Esophagus mucosa (tissue), 1 donor: ENCODE measurements around the gene DAAM2. TPM values are rescaled to one million over a fixed set of nuclear protein-coding genes. Genes with fewer than 3 reads are reported as not detected.

Source experiments
- ATAC-seq: fragments of 200-7000 bp; cut with Tn5 transposase; one replicate; pipeline ENCODE4 v1.9.1; 2020
- total RNA-seq: library from RNA; stranded (reverse); gene quantifications from one replicate; pipeline ENCODE4 v1.2.4, GENCODE V29; 2023
- donor health status: DM: yes; HTN: yes; CAD: no.

Gene DAAM2
- total RNA-seq: 2.3 TPM

DNA sequence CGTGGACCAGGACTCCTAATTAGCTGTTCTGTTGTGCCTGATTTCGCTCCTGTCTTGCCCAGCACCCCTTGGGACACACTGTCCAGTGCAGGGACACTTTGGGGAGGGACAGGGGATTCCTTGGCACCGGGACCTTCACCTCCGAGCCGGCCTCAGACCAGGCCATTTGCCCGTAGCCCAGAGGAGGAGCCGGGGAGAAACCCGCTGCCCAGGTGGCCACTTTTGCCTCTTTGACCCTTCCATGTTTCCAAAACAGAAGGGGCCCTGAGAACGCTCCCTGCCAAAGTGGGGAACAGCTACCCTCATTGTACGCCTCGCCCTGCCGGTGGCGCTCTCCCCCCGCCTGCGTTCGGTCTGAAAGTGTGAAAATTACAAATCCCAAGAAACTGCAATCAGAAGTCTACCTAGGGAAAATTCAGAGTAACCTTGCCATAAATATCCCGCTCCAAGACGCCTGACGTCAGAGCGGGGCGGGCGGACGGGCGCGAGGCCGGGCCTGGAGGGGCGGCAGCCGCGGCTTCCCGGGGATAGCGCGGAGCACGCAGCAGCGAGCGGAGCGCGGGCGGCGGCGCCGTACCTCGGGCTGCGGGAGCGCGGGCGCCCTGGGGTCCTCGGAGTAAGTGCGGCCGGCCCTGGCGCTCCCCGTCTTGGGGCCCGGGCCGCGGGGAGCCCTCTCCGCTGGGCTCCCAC is at the start of gene DAAM2:
TSS of gene DAAM2 (plus strand) at position 527 of the 690 bp plus-strand sequence. CDS start 63,927 bp downstream, outside the sequence.
- ATAC-seq: peak; percentile 53

- ATAC-seq: no peak
Observed at GRCh38 chr6:39746795-39747194, 45.4 kb upstream of the DAAM2 start.

GRCh38 chr6:39752835-39753724 is 39.1 kb upstream of the DAAM2 start:
- ATAC-seq: no peak

DNA sequence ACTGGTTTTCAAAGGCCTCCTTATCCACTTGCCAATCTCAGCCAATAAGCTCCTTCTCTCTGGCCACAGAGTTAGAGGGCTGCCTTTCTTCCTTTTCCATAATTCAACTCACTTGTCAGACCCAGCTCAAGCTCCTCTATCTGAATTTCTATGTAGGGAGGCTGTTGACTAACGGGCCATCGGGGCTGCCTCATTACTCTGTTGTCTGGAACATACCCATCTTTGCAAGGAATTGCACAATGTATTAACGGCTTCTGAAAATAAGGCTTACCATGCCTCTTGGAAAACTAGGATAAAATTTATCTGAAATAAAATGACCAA is 38.5 kb upstream of the DAAM2 start:
- no peak for ATAC-seq

GRCh38 chr6:39754514-39755115 is 37.6 kb upstream of the DAAM2 start:
- no peak for ATAC-seq

DNA sequence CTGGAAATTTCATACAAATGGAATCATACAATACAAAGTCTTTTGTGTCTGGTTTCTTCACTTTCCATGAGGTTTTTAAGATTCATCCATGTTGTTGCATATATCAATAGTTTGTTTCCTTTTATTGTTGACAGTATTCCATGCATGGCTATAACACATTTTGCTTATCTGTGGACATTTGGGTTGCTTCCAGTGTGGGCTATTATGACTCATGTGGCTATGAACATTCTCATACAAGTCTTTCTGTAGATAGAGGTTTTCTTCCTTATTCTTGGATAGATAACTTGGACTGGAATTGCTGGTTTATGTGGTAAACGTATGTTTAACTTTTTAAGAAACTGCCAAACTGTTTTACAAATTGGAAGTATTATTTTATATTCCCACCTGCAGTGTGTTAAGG is 36.9 kb upstream of the DAAM2 start:
- ATAC-seq: no peak

DNA sequence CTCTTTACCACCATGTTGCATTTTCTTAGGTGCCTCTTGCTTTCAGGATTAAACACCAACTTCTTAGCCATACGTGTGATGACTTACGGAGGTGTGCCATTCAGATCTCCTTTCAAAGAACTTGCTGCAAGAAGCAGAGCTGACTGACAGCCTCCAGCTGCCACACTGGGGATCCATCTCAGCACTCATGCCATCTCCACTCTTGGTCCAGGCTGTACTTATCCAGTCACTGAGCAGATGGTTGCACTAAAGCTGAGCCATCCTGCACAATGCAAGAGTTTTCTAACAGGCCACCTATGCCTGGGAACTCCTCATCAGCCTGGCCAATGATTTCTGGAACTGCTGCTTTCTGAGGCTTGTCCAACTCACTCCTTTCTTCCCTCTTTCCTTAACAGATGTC is 35.6 kb upstream of the DAAM2 start:
- no peak for ATAC-seq

DNA sequence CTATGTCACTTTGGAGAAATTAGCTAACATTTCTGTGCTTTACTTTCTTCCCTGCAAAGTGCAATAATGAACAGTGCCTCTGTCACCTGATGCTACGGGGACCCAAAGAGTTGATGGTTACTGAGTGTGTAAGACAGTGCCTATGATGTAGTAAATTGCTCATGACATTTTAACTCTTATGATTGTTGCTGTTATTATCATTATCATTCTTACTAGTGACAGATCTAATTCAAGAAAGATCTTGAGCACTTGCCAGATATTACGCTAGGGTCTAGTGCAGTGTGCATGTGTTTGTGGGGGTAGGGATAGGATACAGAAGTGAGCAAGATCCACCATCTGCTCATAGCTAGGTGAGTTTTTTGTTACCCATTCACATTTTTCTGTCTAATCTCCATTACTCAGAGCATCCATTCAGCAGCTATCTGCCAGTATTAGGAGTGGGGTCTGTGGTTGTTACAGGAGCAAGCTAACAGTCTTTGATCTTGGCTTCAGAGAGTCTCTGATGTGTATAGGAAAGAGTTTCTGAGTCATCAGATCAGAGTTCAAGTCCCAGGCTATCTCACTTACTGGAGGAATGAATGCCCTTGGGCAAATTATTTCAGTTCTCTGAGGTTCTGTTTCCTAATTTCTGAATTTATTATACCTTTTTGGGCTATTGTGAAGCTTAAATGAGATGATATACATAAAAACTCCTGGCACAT is 33.1 kb upstream of the DAAM2 start:
- no peak for ATAC-seq

GRCh38 chr6:39760226-39760952 is 31.8 kb upstream of the DAAM2 start:
- ATAC-seq: no peak

DNA sequence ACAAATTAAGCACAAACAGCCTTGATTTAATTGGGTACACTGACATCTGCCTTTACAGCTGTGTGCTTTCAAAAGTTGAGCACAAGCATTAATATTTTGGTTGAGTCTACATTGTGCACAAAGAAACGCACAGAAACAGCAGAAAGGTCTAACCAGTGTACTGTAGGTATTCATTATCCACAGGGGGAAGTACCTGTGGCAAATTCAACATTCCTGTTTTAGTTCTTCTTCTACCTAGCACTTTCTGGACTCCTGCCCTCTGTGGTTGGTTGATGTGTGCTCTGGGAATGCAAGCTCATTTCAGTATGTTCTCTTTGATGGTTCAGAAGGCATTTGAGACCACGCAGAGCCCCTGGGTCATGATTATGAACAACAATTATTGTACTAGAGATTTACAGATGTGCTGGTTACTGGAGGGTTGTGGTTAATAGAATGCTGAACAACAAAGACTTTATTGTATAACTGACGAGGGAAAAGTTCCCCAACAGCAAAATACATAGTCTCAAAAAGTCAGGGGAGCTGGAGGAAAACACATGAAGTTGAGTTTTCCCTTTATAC is 26.6 kb upstream of the DAAM2 start:
- ATAC-seq: no peak

- ATAC-seq: no peak
Observed at GRCh38 chr6:39769012-39769411, 23.2 kb upstream of the DAAM2 start.

DNA sequence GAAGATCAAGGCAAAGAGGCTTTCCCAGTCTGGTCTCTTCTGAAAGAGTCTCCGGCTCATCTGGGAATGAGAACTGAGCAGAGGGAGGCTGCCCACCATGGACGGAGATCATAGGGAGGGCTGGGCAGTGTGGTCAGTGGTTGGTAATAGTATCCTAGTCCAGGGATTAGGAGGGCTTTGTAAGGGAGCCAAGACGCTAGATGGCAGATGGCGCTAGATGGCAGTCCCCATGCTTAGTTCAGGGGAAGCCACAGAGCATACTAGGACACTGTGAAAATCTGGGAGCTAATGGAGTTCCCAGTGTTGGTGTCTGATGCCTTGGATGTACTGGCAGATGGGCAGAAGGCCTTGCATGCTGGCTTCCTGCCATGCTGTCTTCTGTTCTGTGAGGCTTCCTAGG is 21.7 kb upstream of the DAAM2 start:
- ATAC-seq: no peak

DNA sequence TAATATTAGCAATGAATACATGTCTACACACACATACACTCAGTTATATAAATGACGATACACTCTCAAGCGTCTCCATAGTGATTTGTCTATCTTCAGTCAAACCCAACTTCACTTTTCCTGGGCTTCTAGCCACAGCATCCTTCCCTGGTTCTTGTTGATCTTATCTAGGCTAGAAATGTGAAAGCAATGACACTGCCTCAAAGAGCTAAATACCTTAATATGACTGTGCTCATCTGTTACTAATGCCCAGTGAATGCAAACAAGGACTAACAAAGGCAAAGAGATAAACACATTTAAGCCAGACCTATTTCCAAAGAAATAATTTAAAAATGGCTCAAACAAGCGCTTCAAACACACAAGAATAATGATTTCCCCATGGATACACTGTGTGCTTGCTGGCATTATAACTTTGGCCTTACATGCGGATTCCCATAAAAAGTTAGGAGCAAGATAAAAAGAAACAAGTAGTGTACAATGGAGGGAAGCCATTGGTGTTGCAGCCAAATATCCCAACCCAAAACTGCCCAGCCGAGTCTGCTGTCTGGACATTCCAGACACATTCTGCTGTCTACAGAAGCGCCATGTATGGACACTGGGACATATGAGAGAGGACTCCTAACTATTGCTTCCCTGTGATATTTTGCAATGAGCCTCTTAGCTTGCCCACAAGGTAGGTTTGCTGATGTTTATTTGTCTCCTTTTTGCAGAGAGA is 19.5 kb upstream of the DAAM2 start:
- ATAC-seq: no peak

DNA sequence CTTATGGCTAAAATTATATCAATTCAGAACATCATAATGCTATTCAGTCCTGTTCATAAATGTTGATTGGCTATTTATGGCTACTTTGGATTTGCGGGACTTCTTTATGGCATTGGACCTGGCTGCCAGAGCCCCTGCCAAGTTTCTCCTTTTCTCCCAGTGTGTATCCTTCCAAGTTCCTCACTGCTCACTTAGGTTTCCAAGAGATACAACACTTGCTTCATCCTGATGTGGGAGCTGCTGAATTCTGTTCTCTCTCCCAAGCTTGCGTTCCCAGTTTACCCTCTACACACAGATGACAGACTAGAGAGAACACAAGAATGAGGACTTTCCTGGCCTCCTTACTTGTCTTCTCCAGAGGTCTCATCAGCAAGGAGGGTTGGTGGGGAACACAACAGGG is 18.4 kb upstream of the DAAM2 start:
- ATAC-seq: no peak

DNA sequence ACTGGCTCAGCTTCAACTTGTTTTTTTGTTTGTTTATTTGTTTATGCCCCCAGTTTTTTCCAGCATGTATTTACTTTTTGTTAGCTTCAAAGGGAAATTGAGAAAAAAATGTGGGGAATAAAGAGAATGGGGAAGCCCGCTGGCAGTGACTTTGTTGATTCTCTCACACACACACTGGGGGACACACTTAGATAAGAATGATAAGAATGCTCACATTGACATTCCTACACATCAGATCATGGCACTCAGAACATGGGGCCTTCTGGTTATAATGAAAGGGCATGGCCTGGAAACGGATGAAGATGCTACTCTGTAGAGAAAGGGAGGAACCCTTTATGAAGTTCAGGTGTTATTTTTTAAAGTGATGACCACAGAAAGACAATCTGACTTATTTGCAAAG is 15.6 kb upstream of the DAAM2 start:
- no peak for ATAC-seq

DNA sequence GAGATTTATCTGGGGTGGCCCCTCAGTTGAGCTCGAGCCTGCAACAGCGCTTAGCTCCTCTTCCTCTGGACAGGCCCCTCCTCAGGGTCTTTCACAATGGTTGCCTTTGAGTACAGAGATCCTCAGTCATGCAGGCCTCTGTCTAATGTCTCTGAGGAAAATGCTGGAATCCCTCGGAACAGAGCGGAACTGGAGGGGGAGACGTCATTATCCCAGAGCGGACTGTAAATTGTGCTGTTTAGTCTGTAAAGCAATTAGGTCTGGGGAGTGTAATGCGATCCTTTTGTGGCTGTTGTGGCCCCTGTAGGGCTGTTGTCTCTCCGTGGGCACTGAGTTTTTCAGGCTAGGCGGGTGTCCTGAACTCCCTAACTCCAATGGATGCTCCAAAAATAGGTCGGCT is 15.0 kb upstream of the DAAM2 start:
- no peak for ATAC-seq

GRCh38 chr6:39777661-39778060 is 14.5 kb upstream of the DAAM2 start:
- no peak for ATAC-seq

- ATAC-seq: no peak
Observed at GRCh38 chr6:39778581-39779255, 13.5 kb upstream of the DAAM2 start.

GRCh38 chr6:39785281-39785680 is 6.9 kb upstream of the DAAM2 start:
- no peak for ATAC-seq

DNA sequence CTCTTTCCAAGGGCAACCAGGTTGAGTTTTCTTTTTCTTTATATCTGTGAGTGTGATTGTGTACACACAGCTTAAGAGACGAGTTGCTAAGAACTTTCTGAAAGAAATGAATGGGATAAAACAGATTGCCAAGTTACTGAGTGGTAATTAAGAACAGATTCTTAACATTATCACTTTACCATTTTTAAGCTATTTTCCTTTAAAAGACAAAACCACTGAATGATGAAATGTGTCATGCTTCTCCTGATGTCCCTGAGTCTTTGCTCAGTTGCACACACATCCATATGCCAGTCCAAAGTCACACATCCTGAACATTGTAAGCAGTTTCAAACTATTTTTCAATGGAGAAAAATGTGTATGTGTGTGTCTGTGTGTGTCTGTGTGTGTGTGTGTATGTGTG is 5.5 kb upstream of the DAAM2 start:
- ATAC-seq: no peak

DNA sequence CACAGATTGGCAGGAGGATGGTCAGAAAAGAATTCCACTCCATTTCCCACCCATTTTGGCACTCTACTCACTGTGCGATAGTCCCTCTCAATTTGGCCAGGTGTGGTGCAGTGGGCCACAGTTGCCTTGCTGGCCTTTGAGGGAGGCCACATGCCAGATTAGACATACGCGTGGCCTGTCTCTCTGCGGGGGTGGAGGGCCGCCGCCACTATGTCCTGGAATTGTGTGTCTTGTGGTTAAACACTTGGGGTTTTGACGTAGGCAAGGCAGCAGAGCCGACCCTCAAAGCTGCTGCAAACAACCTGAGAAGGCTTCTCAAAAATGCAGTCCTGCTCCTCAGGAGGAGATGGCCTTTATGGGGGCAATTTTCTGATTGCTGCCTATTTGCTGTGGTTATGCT is 4.9 kb upstream of the DAAM2 start:
- no peak for ATAC-seq
